HCT116 (cell line): Measurements from ENCODE around the gene ADAD2.

Experiments
- CTCF ChIP-seq, 3 experiments: fragments of 200-600 bp in 1 of 3; sonication (generic) in 1 of 3; IDR thresholded peaks in 2 of 3; conservative IDR thresholded peaks in 1 of 3; 2 replicates each; pipeline ENCODE4 v1.5.1; 2012 to 2017; ENCODE audit warnings: low read depth in 2 of 3, low read length in 2 of 3, antibody characterized with exemption in 1 of 3, borderline replicate concordance in 1 of 3, control low read depth in 1 of 3, mild to moderate bottlenecking in 1 of 3, mixed read lengths in 1 of 3, mixed run types in 1 of 3, moderate library complexity in 1 of 3; ENCODE audit not compliant: insufficient read depth in 1 of 3
- RAD21 ChIP-seq: IDR thresholded peaks from 2 replicates; pipeline ENCODE4 v1.6.1; 2012; ENCODE audit warnings: low read depth, mild to moderate bottlenecking

DNA sequence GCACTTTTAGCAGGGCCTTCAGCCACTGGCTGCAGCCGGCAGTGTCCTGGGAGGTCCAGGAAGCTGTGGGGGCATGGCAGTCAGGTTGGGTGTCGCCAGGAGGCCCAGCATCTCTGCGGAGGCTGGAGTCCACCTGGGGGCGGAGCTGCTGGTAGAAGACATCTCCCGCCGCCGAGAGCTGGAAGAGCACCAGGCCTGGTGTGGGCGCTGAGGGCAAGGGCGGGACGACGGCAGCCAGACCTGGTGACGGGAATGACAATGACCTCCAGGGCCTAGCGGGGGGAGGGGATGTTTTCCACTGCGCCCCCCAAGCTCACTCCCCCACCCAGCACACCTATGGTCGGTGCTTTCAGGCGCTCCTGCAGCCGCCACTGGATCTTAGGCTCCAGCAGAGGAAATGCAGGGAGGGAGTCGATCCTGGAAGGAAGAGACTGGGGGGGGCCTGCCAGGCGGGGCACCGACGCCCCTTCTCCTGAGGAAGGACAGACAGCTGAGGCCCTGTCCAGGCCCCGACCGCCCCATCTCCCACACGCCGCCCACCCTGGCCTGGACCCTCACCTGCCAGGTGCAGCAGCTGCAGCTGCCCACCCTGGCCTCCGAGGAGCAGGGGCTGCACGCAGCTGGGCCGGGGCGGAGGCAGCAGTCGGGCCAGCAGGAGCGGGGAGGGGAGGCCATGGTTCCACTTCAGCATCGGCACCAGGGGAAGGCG is 11.2 kb upstream of the ADAD2 start:
- no peak for TF ChIP-seq RAD21
- TF ChIP-seq CTCF (IDR thresholded peaks at IDR 0.05 in 2 of 3, conservative IDR thresholded peaks at IDR 0.05 in 1 of 3; ENCODE audit: borderline replicate concordance in 1 of 3, insufficient read depth in 1 of 3, low read depth in 2 of 3, low read length in 2 of 3), result no peak
